GM18519 (cell line): ENCODE measurements around the gene CSNK1G2.

Source experiments
- ATAC-seq: cut with Tn5 transposase; IDR thresholded peaks from one replicate; pipeline ENCODE4 v1.9.1; 2021; ENCODE audit warnings: mild to moderate bottlenecking, moderate library complexity; ENCODE audit not compliant: unreplicated experiment, low FRiP score

Gene CSNK1G2

GRCh38 chr19:1943661-1944087, 2.7 kb downstream of the CSNK1G2 start:
- ATAC-seq = no peak

GRCh38 chr19:1944088-1944915, 3.3 kb downstream of the CSNK1G2 start:
- ATAC-seq = no peak

- no peak for ATAC-seq
Observed at GRCh38 chr19:1944916-1945561, 4.1 kb downstream of the CSNK1G2 start.

GRCh38 chr19:1945899-1946298, 4.9 kb downstream of the CSNK1G2 start:
- ATAC-seq = no peak

- ATAC-seq = no peak
Observed at GRCh38 chr19:1947651-1948209, 6.8 kb downstream of the CSNK1G2 start.

GRCh38 chr19:1949304-1950101, 8.5 kb downstream of the CSNK1G2 start:
- no peak for ATAC-seq

GRCh38 chr19:1950640-1951039, 9.7 kb downstream of the CSNK1G2 start:
- no peak for ATAC-seq

- no peak for ATAC-seq
Observed at GRCh38 chr19:1952635-1953034, 11.7 kb downstream of the CSNK1G2 start.

- ATAC-seq = no peak
Observed at GRCh38 chr19:1953037-1953436, 12.1 kb downstream of the CSNK1G2 start.

GRCh38 chr19:1953441-1954094, 12.6 kb downstream of the CSNK1G2 start:
- ATAC-seq = no peak

- ATAC-seq = no peak
Observed at GRCh38 chr19:1954532-1954933, 13.6 kb downstream of the CSNK1G2 start.

GRCh38 chr19:1955171-1956121, 14.5 kb downstream of the CSNK1G2 start:
- ATAC-seq = no peak

GRCh38 chr19:1956122-1956494, 15.1 kb downstream of the CSNK1G2 start:
- ATAC-seq = no peak

- no peak for ATAC-seq
Observed at GRCh38 chr19:1956868-1957492, 16.0 kb downstream of the CSNK1G2 start.

- no peak for ATAC-seq
Observed at GRCh38 chr19:1957562-1958248, 16.7 kb downstream of the CSNK1G2 start.

GRCh38 chr19:1959928-1960589, 19.1 kb downstream of the CSNK1G2 start:
- no peak for ATAC-seq

GRCh38 chr19:1961000-1961883, 20.3 kb downstream of the CSNK1G2 start:
- no peak for ATAC-seq
